NCI-H2081 (cell line): ENCODE measurements around the gene MED13.

Source experiments
- DNase-seq, 2 experiments: peaks; one replicate each; lab custom pipeline; 2025; lab: John Stamatoyannopoulos, UW

MED13 gene

GRCh38 chr17:62064791-62065563, at the start of gene MED13:
Gene MED13, minus strand, starts transcription at chr17:62065278. Its CDS starts 73 bp downstream, at chr17:62065205.
- peak; percentile 38 to 43 for DNase-seq

GRCh38 chr17:62112229-62112628, 47.2 kb upstream of the MED13 start:
- DNase-seq = no peak

- DNase-seq = no peak
Observed at GRCh38 chr17:62111562-62112171, 46.6 kb upstream of the MED13 start.

- no peak for DNase-seq
Observed at GRCh38 chr17:62110923-62111484, 45.9 kb upstream of the MED13 start.

GRCh38 chr17:62109924-62110323, 44.8 kb upstream of the MED13 start:
- DNase-seq = no peak

GRCh38 chr17:62109378-62109902, 44.4 kb upstream of the MED13 start:
- DNase-seq = peak; percentile 56 to 76

- no peak for DNase-seq
Observed at GRCh38 chr17:62105861-62106260, 40.8 kb upstream of the MED13 start.

- DNase-seq = no peak
Observed at GRCh38 chr17:62105357-62105756, 40.3 kb upstream of the MED13 start.

GRCh38 chr17:62101515-62101914, 36.4 kb upstream of the MED13 start:
- DNase-seq = no peak

- no peak for DNase-seq
Observed at GRCh38 chr17:62101090-62101489, 36.0 kb upstream of the MED13 start.

- no peak for DNase-seq
Observed at GRCh38 chr17:62100055-62100454, 35.0 kb upstream of the MED13 start.

GRCh38 chr17:62099532-62099931, 34.5 kb upstream of the MED13 start:
- DNase-seq = no peak

- DNase-seq = no peak
Observed at GRCh38 chr17:62098623-62099231, 33.6 kb upstream of the MED13 start.

- no peak for DNase-seq
Observed at GRCh38 chr17:62096401-62096670, 31.3 kb upstream of the MED13 start.

GRCh38 chr17:62094175-62094574, 29.1 kb upstream of the MED13 start:
- no peak for DNase-seq

GRCh38 chr17:62093188-62094155, 28.4 kb upstream of the MED13 start:
- no peak for DNase-seq

- DNase-seq = no peak
Observed at GRCh38 chr17:62092784-62093183, 27.7 kb upstream of the MED13 start.

- DNase-seq = no peak
Observed at GRCh38 chr17:62091804-62092203, 26.7 kb upstream of the MED13 start.

GRCh38 chr17:62090868-62091267, 25.8 kb upstream of the MED13 start:
- DNase-seq = no peak

- DNase-seq = no peak
Observed at GRCh38 chr17:62090021-62090824, 25.1 kb upstream of the MED13 start.

GRCh38 chr17:62089334-62089733, 24.3 kb upstream of the MED13 start:
- DNase-seq = no peak
